ENCODE data around the gene CNTNAP3. TPM values are rescaled to one million over a fixed set of nuclear protein-coding genes. Genes with fewer than 3 reads are reported as not detected.
"Not testable (repeated sequence)": the region's sequence is repeated elsewhere in the genome, so short reads cannot be mapped to it uniquely, and the experiment has no call there.

Gene CNTNAP3
- total RNA-seq, 1 experiment from 2014 or later = 0.13 TPM

GRCh38 chr9:39111746-39112145 lies 176.2 kb downstream of the CNTNAP3 start:
- H3K9me3 ChIP-seq (replicated peaks); H3K27me3 ChIP-seq (replicated peaks); H3K4me3 ChIP-seq; H3K27ac ChIP-seq; DNase-seq (ENCODE audit: low read depth in 1 of 2, low spot score in 2 of 2); H3K36me3 ChIP-seq; H3K4me1 ChIP-seq (replicated peaks): not testable (repeated sequence)

GRCh38 chr9:39108145-39108544 lies 179.8 kb downstream of the CNTNAP3 start:
- DNase-seq (ENCODE audit: low read depth in 1 of 2, low spot score in 2 of 2) = no peak

GRCh38 chr9:39097208-39097607 lies 190.8 kb downstream of the CNTNAP3 start:
- H3K4me3 ChIP-seq; H3K27ac ChIP-seq; H3K4me1 ChIP-seq (replicated peaks); H3K9me3 ChIP-seq (replicated peaks); DNase-seq (ENCODE audit: low read depth in 1 of 2, low spot score in 2 of 2); H3K27me3 ChIP-seq (replicated peaks); H3K36me3 ChIP-seq: not testable (repeated sequence)

More at GRCh38 chr9:39108145-39108544, 179.8 kb downstream of the CNTNAP3 start:
- Histone ChIP-seq H3K9me3 (replicated peaks) (no peaks in the 10 kb centered on the region), H3K27me3 (replicated peaks) (no peaks in the 10 kb centered on the region), H3K36me3 (no peaks in the 10 kb centered on the region), H3K4me1 (replicated peaks) (no peaks in the 10 kb centered on the region), H3K27ac (no peak overlapping the region), H3K4me3 (no peak overlapping the region)

- not testable (repeated sequence) for H3K4me1 ChIP-seq (replicated peaks); DNase-seq (ENCODE audit: low read depth in 1 of 2, low spot score in 2 of 2); H3K36me3 ChIP-seq; H3K27ac ChIP-seq; H3K4me3 ChIP-seq; H3K27me3 ChIP-seq (replicated peaks); H3K9me3 ChIP-seq (replicated peaks)
These were observed 202.7 kb downstream of the CNTNAP3 start for GRCh38 chr9:39085311-39085710.

DNA sequence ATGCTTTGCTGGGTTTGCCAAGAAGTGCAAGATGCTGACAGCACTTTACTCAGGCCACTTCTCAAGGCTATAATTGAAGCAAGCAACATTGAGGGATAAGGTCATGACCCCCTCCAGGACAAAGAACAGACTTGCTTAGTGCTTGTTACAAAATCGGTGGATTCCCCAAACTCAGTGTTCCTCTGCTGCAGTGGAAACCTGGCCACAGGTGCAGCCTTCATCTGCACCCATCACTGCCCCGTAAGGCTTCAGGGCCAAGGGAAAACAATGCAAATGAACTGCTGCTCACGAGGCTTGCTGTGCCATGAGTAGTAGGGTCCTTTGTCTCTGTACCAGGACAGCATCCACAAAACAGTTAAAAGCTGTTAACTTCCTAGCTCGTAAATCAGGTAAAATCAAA lies 205.4 kb downstream of the CNTNAP3 start:
- H3K4me3 ChIP-seq; DNase-seq (ENCODE audit: low read depth in 1 of 2, low spot score in 2 of 2); H3K27ac ChIP-seq; H3K27me3 ChIP-seq (replicated peaks); H3K4me1 ChIP-seq (replicated peaks); H3K36me3 ChIP-seq; H3K9me3 ChIP-seq (replicated peaks): not testable (repeated sequence)

- H3K4me1 ChIP-seq (replicated peaks); H3K27ac ChIP-seq; H3K36me3 ChIP-seq; H3K27me3 ChIP-seq (replicated peaks); DNase-seq (ENCODE audit: low read depth in 1 of 2, low spot score in 2 of 2); H3K4me3 ChIP-seq; H3K9me3 ChIP-seq (replicated peaks): not testable (repeated sequence)
These were observed 207.9 kb downstream of the CNTNAP3 start for GRCh38 chr9:39080081-39080480.

- not testable (repeated sequence) for H3K4me3 ChIP-seq; H3K4me1 ChIP-seq (replicated peaks); H3K36me3 ChIP-seq; DNase-seq (ENCODE audit: low read depth in 1 of 2, low spot score in 2 of 2); H3K9me3 ChIP-seq (replicated peaks); H3K27ac ChIP-seq; H3K27me3 ChIP-seq (replicated peaks)
These were observed 209.2 kb downstream of the CNTNAP3 start for GRCh38 chr9:39078621-39079256.

GRCh38 chr9:39073537-39073936 lies 214.4 kb downstream of the CNTNAP3 start:
- not testable (repeated sequence) for H3K4me1 ChIP-seq (replicated peaks); H3K36me3 ChIP-seq; H3K27ac ChIP-seq; DNase-seq (ENCODE audit: low read depth in 1 of 2, low spot score in 2 of 2); H3K9me3 ChIP-seq (replicated peaks); H3K4me3 ChIP-seq; H3K27me3 ChIP-seq (replicated peaks)

DNA sequence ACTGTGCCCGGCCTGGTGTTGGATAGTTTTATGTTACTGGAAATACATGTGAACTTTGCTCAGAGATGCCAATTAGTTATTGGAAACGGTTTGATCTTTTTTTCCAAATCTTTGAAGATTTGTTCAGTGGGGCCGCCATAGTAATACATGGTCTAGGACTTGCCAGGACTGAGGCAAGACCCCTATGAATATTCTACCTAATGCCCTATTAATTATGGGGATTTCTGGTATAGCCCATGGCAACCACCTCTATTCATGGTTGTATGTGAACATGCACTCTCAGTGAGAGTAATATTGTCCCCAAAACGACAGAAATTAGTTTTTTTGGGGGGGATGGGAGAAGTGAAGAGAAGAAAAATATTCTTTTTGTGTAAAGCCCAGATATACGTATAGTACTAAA lies 220.3 kb downstream of the CNTNAP3 start:
- H3K4me1 ChIP-seq (replicated peaks); H3K36me3 ChIP-seq; H3K27me3 ChIP-seq (replicated peaks); H3K27ac ChIP-seq; H3K9me3 ChIP-seq (replicated peaks); DNase-seq (ENCODE audit: low read depth in 1 of 2, low spot score in 2 of 2); H3K4me3 ChIP-seq: not testable (repeated sequence)

GRCh38 chr9:39062966-39063365 lies 225.0 kb downstream of the CNTNAP3 start:
- H3K4me3 ChIP-seq; H3K27me3 ChIP-seq (replicated peaks); H3K4me1 ChIP-seq (replicated peaks); H3K9me3 ChIP-seq (replicated peaks); H3K27ac ChIP-seq; H3K36me3 ChIP-seq; DNase-seq (ENCODE audit: low read depth in 1 of 2, low spot score in 2 of 2): not testable (repeated sequence)

DNA sequence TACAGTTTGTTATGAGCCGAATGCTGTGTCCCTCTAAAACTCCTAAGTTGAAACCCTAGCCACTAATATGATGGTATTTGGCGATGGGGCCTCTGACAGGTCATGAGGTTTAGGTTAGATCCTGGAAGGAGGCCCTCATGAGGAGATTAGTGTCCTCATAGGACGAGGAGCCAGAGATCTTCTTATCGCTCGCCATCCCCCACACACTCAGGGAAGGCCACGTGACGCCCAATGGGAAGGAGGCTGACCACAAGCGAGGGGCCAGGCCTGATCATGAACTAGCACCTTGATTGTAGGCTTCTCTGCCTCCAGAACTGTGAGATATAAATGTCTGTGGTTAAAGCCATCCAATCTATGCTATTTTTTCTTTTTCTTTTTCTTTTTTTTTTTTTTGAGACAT lies 233.5 kb downstream of the CNTNAP3 start:
- not testable (repeated sequence) for H3K36me3 ChIP-seq; DNase-seq (ENCODE audit: low read depth in 1 of 2, low spot score in 2 of 2); H3K4me3 ChIP-seq; H3K27me3 ChIP-seq (replicated peaks); H3K27ac ChIP-seq; H3K4me1 ChIP-seq (replicated peaks); H3K9me3 ChIP-seq (replicated peaks)

- H3K4me3 ChIP-seq; DNase-seq (ENCODE audit: low read depth in 1 of 2, low spot score in 2 of 2); H3K9me3 ChIP-seq (replicated peaks); H3K27me3 ChIP-seq (replicated peaks); H3K27ac ChIP-seq; H3K36me3 ChIP-seq; H3K4me1 ChIP-seq (replicated peaks): not testable (repeated sequence)
These were observed 241.1 kb downstream of the CNTNAP3 start for GRCh38 chr9:39046833-39047232.

DNA sequence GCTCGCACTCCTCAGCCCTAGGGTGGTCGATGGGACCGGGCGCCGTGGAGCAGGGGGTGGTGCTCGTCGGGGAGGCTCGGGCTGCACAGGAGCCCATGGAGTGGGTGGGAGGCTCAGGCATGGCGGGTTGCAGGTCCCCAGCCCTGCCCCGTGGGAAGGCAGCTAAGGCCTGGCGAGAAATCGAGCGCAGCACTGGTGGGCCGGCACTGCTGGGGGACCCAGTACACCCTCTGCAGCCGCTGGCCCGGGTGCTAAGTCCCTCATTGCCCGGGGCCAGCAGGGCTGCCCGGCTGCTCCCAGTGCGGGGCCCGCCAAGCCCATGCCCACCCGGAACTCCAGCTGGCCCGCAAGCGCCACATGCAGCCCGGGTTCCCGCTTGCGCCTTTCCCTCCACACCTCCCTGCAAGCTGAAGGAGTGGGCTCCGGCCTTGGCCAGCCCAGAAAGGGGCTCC lies 245.6 kb downstream of the CNTNAP3 start:
- H3K4me1 ChIP-seq (replicated peaks); H3K4me3 ChIP-seq; H3K36me3 ChIP-seq; H3K9me3 ChIP-seq (replicated peaks); H3K27ac ChIP-seq; H3K27me3 ChIP-seq (replicated peaks); DNase-seq (ENCODE audit: low read depth in 1 of 2, low spot score in 2 of 2): not testable (repeated sequence)

DNA sequence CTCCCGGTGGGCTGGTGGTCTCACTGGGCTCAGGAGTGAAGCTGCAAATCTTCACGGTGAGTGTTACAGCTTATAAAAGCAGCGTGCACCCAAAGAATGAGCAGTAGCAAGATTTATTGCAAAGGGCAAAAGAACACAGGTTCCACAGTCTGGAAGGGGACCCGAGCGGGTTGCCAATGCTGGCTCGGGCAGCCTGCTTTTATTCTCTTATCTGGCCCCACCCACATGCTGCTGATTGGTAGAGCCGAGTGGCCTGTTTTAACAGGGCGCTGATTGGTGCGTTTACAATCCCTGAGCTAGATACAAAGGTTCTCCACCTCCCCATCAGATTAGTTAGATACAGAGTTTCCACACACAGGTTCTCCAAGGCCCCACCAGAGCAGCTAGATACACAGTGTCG lies 246.2 kb downstream of the CNTNAP3 start:
- not testable (repeated sequence) for H3K4me1 ChIP-seq (replicated peaks); DNase-seq (ENCODE audit: low read depth in 1 of 2, low spot score in 2 of 2); H3K27me3 ChIP-seq (replicated peaks); H3K9me3 ChIP-seq (replicated peaks); H3K27ac ChIP-seq; H3K36me3 ChIP-seq; H3K4me3 ChIP-seq

- not testable (repeated sequence) for H3K9me3 ChIP-seq (replicated peaks); H3K27ac ChIP-seq; DNase-seq (ENCODE audit: low read depth in 1 of 2, low spot score in 2 of 2); H3K27me3 ChIP-seq (replicated peaks); H3K4me3 ChIP-seq; H3K36me3 ChIP-seq; H3K4me1 ChIP-seq (replicated peaks)
These were observed 248.8 kb downstream of the CNTNAP3 start for GRCh38 chr9:39039148-39039547.

Measured in SJSA1 (cell line).